Astrocyte of the spinal cord (primary cell): ENCODE measurements around the gene MMD2.

ENCODE experiments used
- DNase-seq: peaks from one replicate; pipeline ENCODE4 v3.0.0; 2011; ENCODE audit warnings: low read depth, low spot score
- H3K4me3 ChIP-seq: 2 replicates; pipeline ENCODE4 v1.5.1; 2011; ENCODE audit warnings: low read depth, mild to moderate bottlenecking, low read length, moderate library complexity
- in situ Hi-C: cut with HindIII; loops from 2 replicates; pipeline ENCODE4 v1.10.0; 2017; ENCODE audit warnings: low sequenced_read_pairs
- TF ChIP-seq, protein P1 (sequence below): IDR thresholded peaks from 2 replicates; pipeline ENCODE4 v1.5.1; 2012; ENCODE audit warnings: low read depth, mild to moderate bottlenecking, low read length, inconsistent platforms

MMD2 gene, protein sequence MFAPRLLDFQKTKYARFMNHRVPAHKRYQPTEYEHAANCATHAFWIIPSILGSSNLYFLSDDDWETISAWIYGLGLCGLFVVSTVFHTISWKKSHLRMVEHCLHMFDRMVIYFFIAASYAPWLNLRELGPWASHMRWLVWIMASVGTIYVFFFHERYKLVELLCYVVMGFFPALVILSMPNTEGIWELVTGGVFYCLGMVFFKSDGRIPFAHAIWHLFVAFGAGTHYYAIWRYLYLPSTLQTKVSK

DNA sequence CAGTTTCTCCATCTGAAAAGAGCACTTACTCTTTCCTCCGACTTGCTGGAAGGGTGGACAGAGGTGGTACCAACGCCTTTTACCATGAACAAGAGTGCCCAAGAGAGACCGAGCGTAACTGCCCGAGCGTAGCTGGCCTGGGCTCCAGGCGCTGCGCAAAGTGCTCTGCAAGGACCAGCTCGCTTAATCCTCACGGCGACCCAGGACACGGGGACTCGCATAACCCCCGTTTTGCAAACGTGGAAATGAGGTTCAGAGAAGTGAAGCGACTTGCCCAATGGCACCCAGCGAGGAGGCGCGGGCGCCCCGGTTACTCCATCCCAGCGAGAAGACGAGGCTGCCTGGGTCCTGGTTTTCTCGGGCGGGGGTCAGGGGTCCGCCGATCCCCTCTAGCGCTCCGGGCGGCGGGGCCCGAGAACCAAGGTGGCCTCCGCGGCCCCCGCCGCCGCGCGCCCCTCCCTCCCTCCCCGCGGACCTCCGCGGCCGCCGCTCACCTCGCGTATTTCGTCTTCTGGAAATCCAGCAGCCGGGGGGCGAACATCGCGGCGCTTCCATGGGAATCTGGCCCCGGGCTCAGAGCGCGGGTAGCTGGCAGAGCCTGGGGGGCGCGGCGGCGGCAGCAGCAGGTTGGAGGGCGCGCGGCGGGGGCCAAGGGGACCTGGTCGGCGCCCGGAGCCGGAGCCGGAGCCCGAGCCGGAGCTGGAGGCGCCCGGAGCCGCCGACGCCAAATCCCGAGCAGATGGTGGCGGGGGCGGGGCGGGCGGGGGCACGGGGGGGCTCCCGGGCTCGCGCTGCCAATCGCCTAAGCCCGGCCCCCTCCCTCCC lies at the start of gene MMD2:
TSS of gene MMD2 (minus strand) at position 711 of the 825 bp plus-strand sequence. CDS start at position 541, 170 bp downstream.
- TF ChIP-seq, protein P1, sequence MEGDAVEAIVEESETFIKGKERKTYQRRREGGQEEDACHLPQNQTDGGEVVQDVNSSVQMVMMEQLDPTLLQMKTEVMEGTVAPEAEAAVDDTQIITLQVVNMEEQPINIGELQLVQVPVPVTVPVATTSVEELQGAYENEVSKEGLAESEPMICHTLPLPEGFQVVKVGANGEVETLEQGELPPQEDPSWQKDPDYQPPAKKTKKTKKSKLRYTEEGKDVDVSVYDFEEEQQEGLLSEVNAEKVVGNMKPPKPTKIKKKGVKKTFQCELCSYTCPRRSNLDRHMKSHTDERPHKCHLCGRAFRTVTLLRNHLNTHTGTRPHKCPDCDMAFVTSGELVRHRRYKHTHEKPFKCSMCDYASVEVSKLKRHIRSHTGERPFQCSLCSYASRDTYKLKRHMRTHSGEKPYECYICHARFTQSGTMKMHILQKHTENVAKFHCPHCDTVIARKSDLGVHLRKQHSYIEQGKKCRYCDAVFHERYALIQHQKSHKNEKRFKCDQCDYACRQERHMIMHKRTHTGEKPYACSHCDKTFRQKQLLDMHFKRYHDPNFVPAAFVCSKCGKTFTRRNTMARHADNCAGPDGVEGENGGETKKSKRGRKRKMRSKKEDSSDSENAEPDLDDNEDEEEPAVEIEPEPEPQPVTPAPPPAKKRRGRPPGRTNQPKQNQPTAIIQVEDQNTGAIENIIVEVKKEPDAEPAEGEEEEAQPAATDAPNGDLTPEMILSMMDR = no peak
- H3K4me3 ChIP-seq = no peak within 1 kb of the TSS
- in situ Hi-C loops = no loop called here
- no peak for DNase-seq

- H3K4me3 ChIP-seq = no peak overlapping the region
- no peak for DNase-seq
- in situ Hi-C loops = no loop called here
- TF ChIP-seq, protein P1 = no peak
These were observed 46.1 kb upstream of the MMD2 start for GRCh38 chr7:5005066-5005465.

- DNase-seq = no peak
These were observed 42.9 kb upstream of the MMD2 start for GRCh38 chr7:5001911-5002310.

GRCh38 chr7:5001003-5001402 lies 42.0 kb upstream of the MMD2 start:
- H3K4me3 ChIP-seq = no peak overlapping the region
- no peak for DNase-seq
- in situ Hi-C loops = no loop called here
- TF ChIP-seq, protein P1 = no peak

More at GRCh38 chr7:5001911-5002310, 42.9 kb upstream of the MMD2 start:
- in situ Hi-C loops = no loop called here
- H3K4me3 ChIP-seq = no peak overlapping the region
- TF ChIP-seq, protein P1 = no peak

DNA sequence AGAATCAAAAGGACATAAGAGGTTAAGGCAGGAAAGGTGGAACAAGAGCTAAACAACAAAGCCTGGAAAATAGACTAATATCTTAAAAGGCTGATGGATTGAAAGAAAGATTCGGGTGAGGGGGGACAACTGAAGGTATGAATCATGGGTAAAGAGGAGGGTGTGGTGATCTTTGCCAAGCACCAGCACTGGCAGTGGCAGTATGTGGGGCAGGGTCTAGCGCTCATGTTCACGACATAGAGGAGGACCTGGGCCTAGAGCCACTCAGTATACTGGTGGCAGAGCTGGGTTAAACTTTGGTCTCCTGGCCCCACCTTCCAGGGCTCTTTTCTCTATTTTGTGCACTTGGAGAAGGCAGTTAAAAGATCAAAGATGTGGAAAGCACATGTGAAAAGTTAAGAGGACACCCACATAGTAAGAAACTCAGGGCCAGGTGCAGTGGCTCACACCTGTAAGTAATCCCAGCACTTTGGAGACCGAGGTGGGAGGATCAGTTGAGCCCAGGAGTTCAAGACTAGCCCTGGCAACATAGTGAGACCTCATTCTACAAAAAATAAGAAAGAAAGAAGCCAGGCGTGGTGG lies 40.5 kb upstream of the MMD2 start:
- TF ChIP-seq, protein P1 = no peak
- no peak overlapping the region for H3K4me3 ChIP-seq
- in situ Hi-C loops = no loop called here
- no peak for DNase-seq

GRCh38 chr7:4998910-4999309 lies 39.9 kb upstream of the MMD2 start:
- H3K4me3 ChIP-seq = no peak overlapping the region
- no peak for DNase-seq
- TF ChIP-seq, protein P1 = no peak
- in situ Hi-C loops = no loop called here
